GM12878 (cell line): Measurements from ENCODE around the gene TTLL12. TPM values are rescaled to one million over a fixed set of nuclear protein-coding genes. Genes with fewer than 3 reads are reported as not detected.
A peak's percentile ranks its signal among the peaks of the same experiment; 100 is the strongest.

ENCODE experiments used
- ATAC-seq: fragments of 200-7000 bp; cut with Tn5 transposase; 3 replicates; pipeline ENCODE4 v1.9.1; 2020; ENCODE audit warnings: mild to moderate bottlenecking, moderate library complexity
- Bru-seq: library from RNA; stranded (reverse); fragments of 400-500 nt; gene quantifications from one replicate; lab custom pipeline; 2021; lab: Mats Ljungman, UMichigan
- BruChase-seq, 2 experiments: library from RNA; stranded (reverse); fragments of 400-500 nt; gene quantifications; one replicate each; lab custom pipeline; 2021; lab: Mats Ljungman, UMichigan
- BruUV-seq: library from RNA; stranded (reverse); fragments of 400-500 nt; replicated peaks from 2 replicates; lab custom pipeline; 2021; lab: Mats Ljungman, UMichigan
- CTCF ChIA-PET: fragments of 300-600 bp; sonication (Branson Sonifier 250); formaldehyde crosslinking; extraction: SDS; loops from one replicate; lab custom pipeline; 2021; ENCODE audit warnings: inconsistent platforms; lab: Yijun Ruan, JAX
- POLR2A ChIA-PET: fragments of 350-600 bp; formaldehyde crosslinking; extraction: SDS; loops from one replicate; lab custom pipeline; 2021; ENCODE audit warnings: inconsistent platforms; lab: Charles Lee
- RAD21 ChIA-PET: fragments of 300-600 bp; sonication (Branson Sonifier 250); formaldehyde crosslinking; loops from one replicate; lab custom pipeline; 2023; ENCODE audit warnings: antibody characterized with exemption; ENCODE audit not compliant: unreplicated experiment; lab: Charles Lee
- SMC1A ChIA-PET: fragments of 300-600 bp; sonication (Branson Sonifier 250); formaldehyde crosslinking; loops from one replicate; lab custom pipeline; 2023; ENCODE audit not compliant: unreplicated experiment, uncharacterized antibody; lab: Charles Lee
- DNase-seq: peaks from one replicate; pipeline ENCODE4 v3.0.0-alpha.2; 2011; ENCODE audit warnings: low read depth, low spot score
- FAIRE-seq: peaks from 3 replicates; lab custom pipeline; 2011; peaks lifted over from hg19 to GRCh38; lab: Jason Lieb, UNC
- H2AFZ ChIP-seq: 2 replicates; pipeline ENCODE4 v1.6.0; 2011; ENCODE audit warnings: low read depth, low read length, control low read depth; ENCODE audit not compliant: control insufficient read depth
- H3K27ac ChIP-seq: 2 replicates; pipeline ENCODE4 v1.5.1; 2011; ENCODE audit warnings: control low read depth; ENCODE audit not compliant: control insufficient read depth, insufficient read depth
- H3K27me3 ChIP-seq, 2 experiments: replicated peaks in 1 of 2; 2 replicates each; pipeline versions ENCODE4 v1.6.0 to v1.6.1; 2011; ENCODE audit warnings: low read length in 1 of 2; ENCODE audit not compliant: control insufficient read depth in 2 of 2, insufficient read depth in 2 of 2
- H3K36me3 ChIP-seq, 2 experiments: 2 replicates each; pipeline ENCODE4 v1.5.1; 2011; ENCODE audit warnings: low read length in 1 of 2; ENCODE audit not compliant: control insufficient read depth in 2 of 2, insufficient read depth in 2 of 2
- H3K4me1 ChIP-seq: 2 replicates; pipeline ENCODE4 v1.6.1; 2011; ENCODE audit warnings: mild to moderate bottlenecking, low read length, moderate library complexity, mixed read lengths; ENCODE audit not compliant: control insufficient read depth, insufficient read depth
- H3K4me2 ChIP-seq: 2 replicates; pipeline ENCODE4 v1.6.0; 2011; ENCODE audit warnings: control low read depth; ENCODE audit not compliant: control insufficient read depth, insufficient read depth
- H3K4me3 ChIP-seq: fragments of 200-600 bp; sonication (generic); 2 replicates; pipeline ENCODE4 v1.5.1; 2016
- H3K79me2 ChIP-seq: 2 replicates; pipeline ENCODE4 v1.6.0; 2011; ENCODE audit warnings: low read length; ENCODE audit not compliant: control insufficient read depth, insufficient read depth
- H3K9ac ChIP-seq: 2 replicates; pipeline ENCODE4 v1.8.0; 2011; ENCODE audit warnings: low read length, control low read depth, mixed read lengths; ENCODE audit not compliant: control insufficient read depth, insufficient read depth
- H3K9me3 ChIP-seq: replicated peaks from 3 replicates; pipeline ENCODE4 v1.5.1; 2011; ENCODE audit warnings: mild to moderate bottlenecking, low read length; ENCODE audit not compliant: control insufficient read depth, insufficient read depth
- H4K20me1 ChIP-seq: 2 replicates; pipeline ENCODE4 v1.6.0; 2011; ENCODE audit not compliant: control insufficient read depth, insufficient read depth
- CHD2 ChIP-seq: IDR thresholded peaks from 2 replicates; pipeline ENCODE4 v1.6.1; 2011; ENCODE audit warnings: low read depth, low read length, improper control_type of control experiment, borderline replicate concordance
- IRF5 ChIP-seq: fragments of 450-650 bp; IDR thresholded peaks from 2 replicates; pipeline ENCODE4 v1.6.1; 2017; ENCODE audit warnings: borderline replicate concordance
- SMARCA5 ChIP-seq: fragments of 450-650 bp; IDR thresholded peaks from 2 replicates; pipeline ENCODE4 v1.6.1; 2017; ENCODE audit warnings: mild to moderate bottlenecking
- STAT3 ChIP-seq: IDR thresholded peaks from 2 replicates; pipeline ENCODE4 v1.6.1; 2011; ENCODE audit warnings: low read depth, low read length, improper control_type of control experiment
- ZNF592 ChIP-seq: fragments of 450-650 bp; IDR thresholded peaks from 2 replicates; pipeline ENCODE4 v1.6.1; 2017; ENCODE audit warnings: mild to moderate bottlenecking, moderate library complexity
- ZNF687 ChIP-seq: fragments of 450-650 bp; IDR thresholded peaks from 2 replicates; pipeline ENCODE4 v1.6.1; 2017; ENCODE audit warnings: mild to moderate bottlenecking, moderate library complexity
- WGBS: methylation state at CpG from one replicate; pipeline ENCODE4 v1.1.6; 2016; ENCODE audit warnings: low lambda C conversion rate; ENCODE audit not compliant: insufficient replicate concordance, insufficient coverage; ENCODE audit errors: missing lambda C conversion rate; 5-methylcytosine and 5-hydroxymethylcytosine counted together
- in situ Hi-C: fragments of 300-500 bp; cut with MboI; formaldehyde crosslinking; loops from 9 replicates; pipeline ENCODE4 v1.14.3; 2018; ENCODE audit warnings: mixed read lengths
- intact Hi-C: fragments of 100-400 bp; cut with micrococcal nuclease; formaldehyde crosslinking; loops from one replicate; pipeline ENCODE4 v1.14.2; 2022; ENCODE audit not compliant: unreplicated experiment
- long read RNA-seq, 2 experiments: library from polyadenylated mRNA; unstranded; transcript quantifications; one replicate each; pipeline ENCODE4 v2.0.0, GENCODE V29; 2019 to 2020
- polyA minus RNA-seq, 3 experiments: library from RNA; depleted of rRNA, polyadenylated mRNA; stranded (reverse); fragments of >200 nt; gene quantifications; 2 replicates each; pipeline ENCODE4 v1.2.3, GENCODE V29; 2011
- polyA plus RNA-seq, 11 experiments: library from polyadenylated mRNA; depleted of rRNA in 4 of 11; unstranded in 6 of 11; stranded (reverse) in 5 of 11; fragments of >200 nt; fragmentation: Nextera tagmentation in 4 of 11; fragmentation: Illumina TruSeq in 1 of 11; extraction: Ambion mirVana in 4 of 11; extraction: Trizol in 1 of 11; gene quantifications; 1 replicate in 1 of 11; 2 replicates in 10 of 11; pipeline versions ENCODE4 v1.2.1 to v1.2.3, GENCODE V29; 2011 to 2016; ENCODE audit warnings: inconsistent platforms in 2 of 11, missing spikeins in 2 of 11, low read depth in 1 of 11
- total RNA-seq, 4 experiments: library from RNA; depleted of rRNA in 3 of 4; stranded (reverse); fragments of >200 nt in 3 of 4; fragmentation: Illumina TruSeq in 1 of 4; extraction: Trizol in 1 of 4; gene quantifications; 2 replicates each; pipeline versions ENCODE4 v1.2.1 to v1.2.3, GENCODE V29; 2013 to 2021

The TTLL12 gene
- 18.0 and 21.6 TPM in 2 replicates for total RNA-seq (2013; cell fraction: nucleolus; rRNA removed)
- total RNA-seq (2014; rRNA removed) (79.5 and 89.8 TPM in 2 replicates), total RNA-seq (2014; rRNA removed; fragmentation: Illumina TruSeq; extraction: Trizol) (17.7 and 22.3 TPM in 2 replicates), total RNA-seq (2021) (65.6 and 66.6 TPM in 2 replicates), polyA plus RNA-seq (2011; rRNA removed) (4.9 and 14.9 TPM in 2 replicates), polyA plus RNA-seq (2014; fragmentation: Illumina TruSeq; extraction: Trizol) (6.8 and 26.6 TPM in 2 replicates), polyA plus RNA-seq (2014; fragmentation: Nextera tagmentation; extraction: Ambion mirVana) (1 to 10 TPM in 1 of 2 experiments, under 1 TPM in 1; 1.00 to 3.0 TPM), polyA plus RNA-seq (2014; rRNA removed) (50.5 and 58.7 TPM in 2 replicates), polyA plus RNA-seq (2016; fragmentation: Nextera tagmentation; extraction: Ambion mirVana) (10 to 100 TPM; 66.1 to 83.6 TPM), polyA minus RNA-seq (2011; rRNA and poly(A)+ RNA removed) (16.1 and 18.4 TPM in 2 replicates), Bru-seq, nascent RNA (percentile 50 among the genes with signal in this experiment), BruChase-seq, experiment 1, labeled RNA remaining after a 6-hour chase (percentile 54 among the genes with signal in this experiment), BruChase-seq, experiment 2, labeled RNA remaining after a 2-hour chase (percentile 51 among the genes with signal in this experiment)
- 9.3 TPM for polyA plus RNA-seq (2011; ENCODE audit: low read depth)
- 21.6 and 25.3 TPM in 2 replicates for polyA plus RNA-seq (2011; cell fraction: cytosol; rRNA removed)
- polyA plus RNA-seq (2011; cell fraction: nucleus; rRNA removed) = 24.3 and 34.3 TPM in 2 replicates
- 23.2 and 26.7 TPM in 2 replicates for polyA plus RNA-seq (2012)
- 11.8 and 12.2 TPM in 2 replicates for polyA minus RNA-seq (2011; cell fraction: cytosol; rRNA and poly(A)+ RNA removed)
- polyA minus RNA-seq (2011; cell fraction: nucleus; rRNA and poly(A)+ RNA removed) = 5.9 and 11.0 TPM in 2 replicates
- long read RNA-seq, experiment 1, transcript TTLL12-201 (14 exons, 3,385 nt) = major isoform, 7 of 9 reads
- long read RNA-seq, experiment 1, partial matches to known transcripts = 2 of 9 reads
- long read RNA-seq, experiment 1, other reads (novel, unspliced or antisense) = 0 of 9 reads
- long read RNA-seq, experiment 2, partial matches to known transcripts = 0 of 2 reads
- long read RNA-seq, experiment 2, other reads (novel, unspliced or antisense) = 2 of 2 reads

- Histone ChIP-seq H3K9me3 (peaks cover 5% of the 10 kb centered on the region; the same call in 2 of the 3 replicates), H3K27ac (peak within 1 kb of the TSS; percentile 85), H3K27me3 (no peaks in the 10 kb centered on the region; a peak in 1 of 4 replicates), H2AFZ (peak within 1 kb of the TSS; percentile 82), H3K36me3 (no peaks in the 10 kb centered on the region), H3K9ac (peak within 1 kb of the TSS; percentile 87), H4K20me1 (no peaks in the 10 kb centered on the region), H3K4me2 (peak within 1 kb of the TSS; percentile 92), H3K79me2 (peaks cover 18% of the 10 kb centered on the region), H3K4me3 (peak within 1 kb of the TSS; percentile 86), H3K4me1 (peaks cover 10% of the 10 kb centered on the region)
- FAIRE-seq (peak; percentile 49), DNase-seq (no peak), ATAC-seq (peak; percentile 52)
- in situ Hi-C loops = no loop called here
- intact Hi-C loops = no loop called here
- WGBS = 0% methylated on average over 19 of the region's 87 CpGs
- BruUV-seq = TSS peak; percentile 61
- RAD21 ChIA-PET = interaction anchor here (1.0 to 1.4 kb wide), 5 partner anchors 34 to 417 kb away, joined by 3 to 5 read pairs (median 3); no protein-coding TSS in a partner anchor
- POLR2A ChIA-PET = interaction anchor here (0.6 to 1.6 kb wide), 3 partner anchors 75 to 504 kb away, joined by 3 read pairs; no protein-coding TSS in a partner anchor
- CTCF ChIA-PET = interaction anchor here (0.6 to 1.5 kb wide), 3 partner anchors 25 to 762 kb away, joined by 3 read pairs; no protein-coding TSS in a partner anchor
- SMC1A ChIA-PET = interaction anchor here (1.3 kb wide), 1 partner anchor 18 kb away, joined by 3 read pairs; no protein-coding TSS in a partner anchor
- peak; percentile 21; the same call in 1 of the 2 replicates for TF ChIP-seq ZNF592
- no peak for TF ChIP-seq IRF5
- TF ChIP-seq CHD2 = no peak
- peak; percentile 65; the same call in 1 of the 2 replicates for TF ChIP-seq ZNF687
- TF ChIP-seq STAT3 = no peak
- peak; percentile 72; the same call in 1 of the 2 replicates for TF ChIP-seq SMARCA5
These were observed at the start of gene TTLL12 for GRCh38 chr22:43186272-43187170. TTLL12 (minus strand) TSS chr22:43187134; CDS start chr22:43187069, 65 bp downstream.
